T1000 (cell line): ENCODE data around the gene PROM1.

ENCODE experiments used
- DNase-seq: peaks from one replicate; lab custom pipeline; 2025; ENCODE audit warnings: mixed read lengths; lab: John Stamatoyannopoulos, UW

PROM1 gene

GRCh38 chr4:15942283-15942682 is 141.5 kb downstream of the PROM1 start:
- no peak for DNase-seq

GRCh38 chr4:15938640-15939039 is 145.2 kb downstream of the PROM1 start, which contains the start of gene FGFBP1:
FGFBP1 (minus strand) TSS chr4:15938740; CDS start chr4:15936632, 2,108 bp downstream.
- no peak for DNase-seq

- peak; percentile 19 for DNase-seq
These were observed 145.6 kb downstream of the PROM1 start for GRCh38 chr4:15938182-15938581.

- no peak for DNase-seq
These were observed 147.3 kb downstream of the PROM1 start for GRCh38 chr4:15936495-15936894.

- DNase-seq, result no peak
These were observed 148.1 kb downstream of the PROM1 start for GRCh38 chr4:15935504-15936402.

GRCh38 chr4:15934259-15934658 is 149.6 kb downstream of the PROM1 start:
- DNase-seq, result no peak

- DNase-seq, result no peak
These were observed 152.2 kb downstream of the PROM1 start for GRCh38 chr4:15931451-15932210.

GRCh38 chr4:15930314-15930713 is 153.5 kb downstream of the PROM1 start:
- DNase-seq, result no peak

GRCh38 chr4:15929540-15929939 is 154.3 kb downstream of the PROM1 start:
- no peak for DNase-seq

- no peak for DNase-seq
These were observed 154.9 kb downstream of the PROM1 start for GRCh38 chr4:15928883-15929282.

GRCh38 chr4:15926486-15926885 is 157.3 kb downstream of the PROM1 start:
- DNase-seq, result no peak

GRCh38 chr4:15925830-15926229 is 158.0 kb downstream of the PROM1 start:
- no peak for DNase-seq

GRCh38 chr4:15921592-15921932 is 162.3 kb downstream of the PROM1 start:
- DNase-seq, result no peak

- peak; percentile 95 for DNase-seq
These were observed 162.9 kb downstream of the PROM1 start for GRCh38 chr4:15920723-15921591.

- DNase-seq, result no peak
These were observed 165.2 kb downstream of the PROM1 start for GRCh38 chr4:15918484-15919129.
